ENCODE measurements around the gene WDR7.

DNA sequence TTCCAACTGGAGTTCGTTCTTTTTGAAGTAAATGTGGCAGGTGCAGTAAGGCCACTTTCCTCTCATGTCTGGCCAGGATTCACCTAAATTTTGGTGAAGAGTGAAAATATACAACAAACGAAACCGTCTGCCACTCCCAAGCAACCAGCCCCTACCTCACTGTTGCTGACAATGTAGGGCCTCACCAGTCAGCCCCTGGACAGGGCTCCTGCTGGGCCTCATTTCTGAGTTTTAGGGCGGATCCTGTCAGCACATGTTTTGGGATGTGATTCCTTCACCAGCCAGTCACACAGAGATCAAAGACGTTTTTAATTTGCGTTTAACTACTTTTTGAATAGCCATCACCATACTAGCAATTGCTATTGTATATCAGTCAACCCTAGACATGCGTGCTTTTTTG lies 185.0 kb downstream of the WDR7 start:
- TF ChIP-seq, protein P1, sequence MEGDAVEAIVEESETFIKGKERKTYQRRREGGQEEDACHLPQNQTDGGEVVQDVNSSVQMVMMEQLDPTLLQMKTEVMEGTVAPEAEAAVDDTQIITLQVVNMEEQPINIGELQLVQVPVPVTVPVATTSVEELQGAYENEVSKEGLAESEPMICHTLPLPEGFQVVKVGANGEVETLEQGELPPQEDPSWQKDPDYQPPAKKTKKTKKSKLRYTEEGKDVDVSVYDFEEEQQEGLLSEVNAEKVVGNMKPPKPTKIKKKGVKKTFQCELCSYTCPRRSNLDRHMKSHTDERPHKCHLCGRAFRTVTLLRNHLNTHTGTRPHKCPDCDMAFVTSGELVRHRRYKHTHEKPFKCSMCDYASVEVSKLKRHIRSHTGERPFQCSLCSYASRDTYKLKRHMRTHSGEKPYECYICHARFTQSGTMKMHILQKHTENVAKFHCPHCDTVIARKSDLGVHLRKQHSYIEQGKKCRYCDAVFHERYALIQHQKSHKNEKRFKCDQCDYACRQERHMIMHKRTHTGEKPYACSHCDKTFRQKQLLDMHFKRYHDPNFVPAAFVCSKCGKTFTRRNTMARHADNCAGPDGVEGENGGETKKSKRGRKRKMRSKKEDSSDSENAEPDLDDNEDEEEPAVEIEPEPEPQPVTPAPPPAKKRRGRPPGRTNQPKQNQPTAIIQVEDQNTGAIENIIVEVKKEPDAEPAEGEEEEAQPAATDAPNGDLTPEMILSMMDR (conservative IDR thresholded peaks at IDR 0.05; ENCODE audit: low read depth, low read length): no peak
- TF ChIP-seq POLR2A (IDR thresholded peaks at IDR 0.05; ENCODE audit: low read depth, low read length): no peak
- TF ChIP-seq, protein P2, sequence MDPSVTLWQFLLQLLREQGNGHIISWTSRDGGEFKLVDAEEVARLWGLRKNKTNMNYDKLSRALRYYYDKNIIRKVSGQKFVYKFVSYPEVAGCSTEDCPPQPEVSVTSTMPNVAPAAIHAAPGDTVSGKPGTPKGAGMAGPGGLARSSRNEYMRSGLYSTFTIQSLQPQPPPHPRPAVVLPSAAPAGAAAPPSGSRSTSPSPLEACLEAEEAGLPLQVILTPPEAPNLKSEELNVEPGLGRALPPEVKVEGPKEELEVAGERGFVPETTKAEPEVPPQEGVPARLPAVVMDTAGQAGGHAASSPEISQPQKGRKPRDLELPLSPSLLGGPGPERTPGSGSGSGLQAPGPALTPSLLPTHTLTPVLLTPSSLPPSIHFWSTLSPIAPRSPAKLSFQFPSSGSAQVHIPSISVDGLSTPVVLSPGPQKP (IDR thresholded peaks at IDR 0.05; ENCODE audit: borderline replicate concordance, low read depth, low read length): no peak
- no peak for TF ChIP-seq MAFK (IDR thresholded peaks at IDR 0.05; ENCODE audit: low read depth, low read length)
- TF ChIP-seq, protein P3, sequence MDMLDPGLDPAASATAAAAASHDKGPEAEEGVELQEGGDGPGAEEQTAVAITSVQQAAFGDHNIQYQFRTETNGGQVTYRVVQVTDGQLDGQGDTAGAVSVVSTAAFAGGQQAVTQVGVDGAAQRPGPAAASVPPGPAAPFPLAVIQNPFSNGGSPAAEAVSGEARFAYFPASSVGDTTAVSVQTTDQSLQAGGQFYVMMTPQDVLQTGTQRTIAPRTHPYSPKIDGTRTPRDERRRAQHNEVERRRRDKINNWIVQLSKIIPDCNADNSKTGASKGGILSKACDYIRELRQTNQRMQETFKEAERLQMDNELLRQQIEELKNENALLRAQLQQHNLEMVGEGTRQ (IDR thresholded peaks at IDR 0.05; ENCODE audit: low read depth, low read length): no peak
- TF ChIP-seq CHD1 (IDR thresholded peaks at IDR 0.05; ENCODE audit: low read depth, low read length): no peak
